GM19328 (cell line): Measurements from ENCODE around the gene ARID1A.
A peak's percentile ranks its signal among the peaks of the same experiment; 100 is the strongest.

Experiments
- ATAC-seq: cut with Tn5 transposase; IDR thresholded peaks from one replicate; pipeline ENCODE4 v1.9.1; 2021; ENCODE audit warnings: mild to moderate bottlenecking, moderate library complexity; ENCODE audit not compliant: unreplicated experiment

ARID1A gene

DNA sequence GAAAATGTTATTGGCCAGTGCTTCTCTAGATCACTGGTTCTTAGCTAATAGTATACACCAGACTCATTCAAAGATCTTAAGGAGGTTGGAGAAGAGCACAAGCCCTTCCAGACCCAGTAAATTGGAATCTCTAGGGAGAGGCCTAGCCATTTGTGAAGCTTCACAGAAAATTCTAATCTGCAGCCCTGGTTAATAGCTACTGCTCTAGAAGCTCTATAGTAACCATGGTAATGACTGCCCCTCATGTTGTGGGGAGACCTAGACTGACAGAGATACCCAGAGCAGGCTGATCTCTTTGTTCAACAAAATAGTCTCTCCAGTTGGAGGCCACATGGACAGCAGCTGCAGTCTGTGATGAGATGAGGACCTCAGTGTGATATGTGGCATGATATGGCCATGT is 31.7 kb downstream of the ARID1A start:
- no peak for ATAC-seq

- no peak for ATAC-seq
Observed at GRCh38 chr1:26728645-26729044, 32.8 kb downstream of the ARID1A start.

DNA sequence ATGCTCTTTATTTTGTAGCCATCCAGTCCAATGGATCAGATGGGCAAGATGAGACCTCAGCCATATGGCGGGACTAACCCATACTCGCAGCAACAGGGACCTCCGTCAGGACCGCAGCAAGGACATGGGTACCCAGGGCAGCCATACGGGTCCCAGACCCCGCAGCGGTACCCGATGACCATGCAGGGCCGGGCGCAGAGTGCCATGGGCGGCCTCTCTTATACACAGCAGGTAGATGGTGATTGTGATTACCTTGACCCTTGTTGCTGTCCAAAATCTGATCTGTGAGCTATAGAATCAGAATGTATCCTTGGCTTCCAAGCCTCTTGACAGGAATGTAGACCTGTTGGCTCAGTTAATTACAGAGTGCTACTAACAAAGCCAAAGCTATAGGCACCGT is 33.8 kb downstream of the ARID1A start:
- no peak for ATAC-seq

GRCh38 chr1:26730695-26731094 is 34.9 kb downstream of the ARID1A start:
- ATAC-seq, result no peak

GRCh38 chr1:26731233-26731902 is 35.6 kb downstream of the ARID1A start:
- ATAC-seq, result no peak

DNA sequence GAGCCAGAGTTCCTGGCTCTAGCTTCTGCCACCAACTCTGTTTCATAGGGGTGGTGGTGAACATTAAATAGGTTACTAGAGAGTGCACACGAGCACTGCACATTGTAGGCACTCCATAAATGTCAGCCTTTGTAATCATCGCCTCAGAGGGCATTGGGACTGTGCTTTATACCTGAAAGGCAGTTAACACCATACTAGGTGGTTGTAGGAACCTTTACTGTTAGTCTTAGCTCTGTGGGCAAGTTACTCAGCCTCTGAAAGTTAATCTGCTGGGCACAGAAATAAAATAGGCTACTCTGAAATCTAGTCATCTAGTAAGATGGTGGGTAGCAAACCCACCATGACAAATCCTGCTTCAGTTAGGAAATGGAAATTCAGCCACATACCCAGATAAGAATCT is 37.6 kb downstream of the ARID1A start:
- no peak for ATAC-seq

- no peak for ATAC-seq
Observed at GRCh38 chr1:26733982-26734381, 38.2 kb downstream of the ARID1A start.

GRCh38 chr1:26734501-26735058 is 38.8 kb downstream of the ARID1A start:
- ATAC-seq, result no peak

DNA sequence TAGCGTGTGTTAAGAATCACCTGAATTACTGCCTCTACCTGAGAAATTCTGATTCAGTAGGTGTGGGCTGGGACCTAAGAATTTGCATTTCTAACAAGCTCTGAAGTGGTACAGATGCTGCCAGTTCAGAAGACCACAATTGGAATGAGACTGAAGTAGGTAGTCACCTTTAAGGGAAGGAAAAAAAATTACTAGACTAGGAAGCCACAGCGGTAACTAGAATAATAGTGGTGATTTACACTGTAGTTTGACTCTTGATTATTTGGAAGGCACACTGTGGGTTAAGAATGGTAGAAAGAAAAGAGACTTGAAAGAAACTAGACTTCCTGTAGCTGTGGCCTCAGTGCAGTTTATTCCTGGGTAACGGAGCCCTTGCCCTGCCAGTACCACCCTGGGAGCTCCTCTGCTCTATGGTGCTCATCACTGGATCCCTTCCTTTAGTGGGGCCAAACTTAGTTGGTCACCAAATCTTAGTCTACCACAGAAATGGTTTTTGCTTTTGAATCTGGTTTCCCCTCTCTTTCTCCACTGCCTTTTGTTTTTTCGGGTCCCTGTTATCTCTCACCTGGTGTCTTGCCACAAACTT is 43.6 kb downstream of the ARID1A start:
- no peak for ATAC-seq

DNA sequence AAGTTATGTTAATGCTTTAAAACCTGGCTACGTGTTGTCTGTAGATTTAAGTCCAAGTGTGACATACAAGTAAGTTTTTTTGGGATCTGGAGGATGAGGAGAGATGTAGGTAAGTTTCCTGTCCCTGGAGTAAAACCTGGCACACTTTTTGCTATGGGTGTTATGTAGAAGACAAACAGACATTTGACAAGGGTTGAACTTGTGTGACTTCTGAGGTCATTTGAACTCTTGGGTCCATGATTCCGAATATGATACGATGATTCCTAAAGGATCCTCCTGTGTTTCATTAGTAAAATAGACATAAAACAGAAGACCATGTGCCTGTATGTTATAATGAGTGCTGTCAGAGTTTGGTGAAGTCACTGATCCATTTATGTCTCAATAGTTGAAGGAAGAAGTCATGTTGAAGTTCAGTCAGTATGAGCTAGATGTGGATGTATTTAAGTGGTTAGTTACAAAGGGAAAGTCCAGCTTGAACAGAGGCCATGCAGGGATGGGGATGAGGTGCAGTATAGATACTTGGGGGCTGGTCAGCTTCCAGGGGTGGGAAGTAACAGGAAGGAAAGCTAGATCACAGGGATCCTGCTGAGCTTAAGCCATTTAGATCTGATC is 44.3 kb downstream of the ARID1A start:
- ATAC-seq, result no peak

- no peak for ATAC-seq
Observed at GRCh38 chr1:26740952-26741351, 45.1 kb downstream of the ARID1A start.

- ATAC-seq, result no peak
Observed at GRCh38 chr1:26743426-26744059, 47.7 kb downstream of the ARID1A start.

DNA sequence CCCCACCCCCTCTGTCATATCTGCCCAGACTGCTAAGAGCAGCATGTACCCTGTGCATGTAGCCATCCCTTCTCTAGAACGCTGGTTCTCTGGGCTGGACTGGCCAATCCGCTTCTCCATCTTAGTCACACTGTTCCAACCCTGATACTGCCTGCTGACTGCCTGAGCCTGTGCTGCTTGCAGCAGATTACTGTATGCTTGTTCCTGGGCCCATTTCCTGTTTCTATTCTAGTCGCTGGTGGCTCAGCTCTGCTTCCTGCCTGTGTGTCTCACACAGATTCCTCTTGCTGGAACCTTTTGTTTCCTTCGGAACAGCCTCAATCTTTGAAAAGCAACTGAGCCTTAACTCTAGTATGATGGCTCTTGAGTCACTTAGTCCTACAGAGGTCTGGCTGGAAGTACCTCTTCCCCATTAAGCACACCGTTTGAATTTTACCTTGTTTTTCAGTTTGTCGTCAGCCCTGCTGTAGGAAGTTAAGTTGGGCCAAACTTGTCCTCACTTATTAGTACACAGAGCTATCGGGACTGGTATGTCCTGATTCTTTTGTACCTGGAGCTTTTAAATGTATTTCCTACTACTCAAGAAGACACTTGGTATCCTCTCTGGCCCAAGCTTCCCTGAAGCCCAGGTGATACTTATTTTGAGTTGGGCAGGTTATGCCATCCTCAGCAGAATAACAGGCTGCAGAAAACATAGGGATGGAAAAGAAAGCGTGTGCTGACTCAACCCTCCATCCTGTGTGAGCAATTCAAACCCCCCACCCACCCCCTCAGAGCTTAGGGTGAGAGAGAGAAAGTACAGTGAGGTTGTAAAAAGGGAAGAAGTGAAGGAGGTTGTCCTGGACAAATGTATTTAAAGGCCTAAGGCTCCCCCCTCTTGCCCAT is 48.5 kb downstream of the ARID1A start:
- peak; percentile 91 for ATAC-seq

DNA sequence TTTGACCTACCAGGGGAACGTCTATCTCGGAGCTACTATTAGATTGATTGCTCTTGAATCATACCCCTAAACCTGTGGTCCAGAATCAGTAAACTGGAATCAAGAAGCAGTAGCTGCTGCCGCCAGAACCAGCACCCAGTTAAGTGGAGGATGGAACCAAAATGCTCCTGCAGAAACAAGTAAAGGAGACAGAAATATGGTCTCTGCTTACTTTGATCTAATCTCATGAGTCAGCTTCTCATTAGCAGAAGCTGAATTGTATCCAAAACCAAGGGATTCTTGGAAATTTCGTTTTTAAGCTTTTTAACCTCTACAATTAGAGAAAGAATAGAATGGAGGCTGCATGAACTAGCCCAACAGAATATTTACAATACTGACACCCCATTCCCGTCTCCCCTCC is 49.4 kb downstream of the ARID1A start:
- no peak for ATAC-seq

GRCh38 chr1:26747048-26747447 is 51.2 kb downstream of the ARID1A start:
- no peak for ATAC-seq

GRCh38 chr1:26748351-26748750 is 52.5 kb downstream of the ARID1A start:
- ATAC-seq, result no peak

GRCh38 chr1:26749458-26749857 is 53.6 kb downstream of the ARID1A start:
- no peak for ATAC-seq

GRCh38 chr1:26750428-26750827 is 54.6 kb downstream of the ARID1A start:
- ATAC-seq, result no peak

GRCh38 chr1:26752519-26752918 is 56.7 kb downstream of the ARID1A start:
- no peak for ATAC-seq

- no peak for ATAC-seq
Observed at GRCh38 chr1:26754086-26754874, 58.5 kb downstream of the ARID1A start.
